ENCODE data around the gene NAA35.

Gene NAA35

DNA sequence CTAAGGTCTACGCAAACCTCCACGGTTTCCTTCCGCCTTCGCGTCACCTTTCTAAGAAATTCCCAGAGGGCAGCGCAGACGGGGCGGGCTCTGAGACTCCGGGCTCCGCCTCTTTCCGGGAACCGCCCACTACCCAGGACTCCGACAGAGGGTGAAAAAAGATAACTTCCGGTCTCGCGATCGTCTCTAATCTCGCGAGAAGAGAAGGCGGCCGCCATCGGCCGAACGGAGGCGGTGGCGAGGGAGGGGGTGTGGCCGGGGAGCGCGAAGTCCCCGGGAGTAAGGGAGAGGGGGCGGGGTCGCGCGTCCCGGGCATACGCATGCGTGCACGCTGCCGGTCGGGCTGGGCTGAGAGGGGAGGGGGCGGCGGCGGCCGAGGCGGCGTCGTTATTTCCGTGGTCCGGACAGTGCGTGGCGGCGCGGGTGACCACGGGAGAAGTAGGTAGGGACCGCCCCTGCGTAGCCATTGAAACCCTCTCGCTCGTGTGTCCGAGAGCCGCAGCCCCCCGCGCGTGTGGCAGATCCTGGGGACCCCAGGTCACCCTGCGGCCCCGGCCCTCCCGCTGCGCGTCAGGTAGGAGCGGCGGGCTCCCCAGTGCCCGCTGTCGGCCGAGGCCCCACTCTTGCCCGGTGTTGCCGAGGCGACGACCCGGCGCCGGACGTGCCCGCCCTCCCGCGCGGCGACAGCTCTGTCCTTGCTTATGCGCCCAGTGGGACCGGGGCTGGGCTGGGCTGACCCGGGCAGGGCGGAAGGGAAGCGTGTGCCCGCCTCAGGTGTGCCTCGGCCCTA, at the start of gene NAA35:
NAA35 (plus strand) TSS at position 315 of the 790 bp plus-strand sequence. CDS start 1,014 bp downstream, outside the sequence.
- TF ChIP-seq, protein P1, sequence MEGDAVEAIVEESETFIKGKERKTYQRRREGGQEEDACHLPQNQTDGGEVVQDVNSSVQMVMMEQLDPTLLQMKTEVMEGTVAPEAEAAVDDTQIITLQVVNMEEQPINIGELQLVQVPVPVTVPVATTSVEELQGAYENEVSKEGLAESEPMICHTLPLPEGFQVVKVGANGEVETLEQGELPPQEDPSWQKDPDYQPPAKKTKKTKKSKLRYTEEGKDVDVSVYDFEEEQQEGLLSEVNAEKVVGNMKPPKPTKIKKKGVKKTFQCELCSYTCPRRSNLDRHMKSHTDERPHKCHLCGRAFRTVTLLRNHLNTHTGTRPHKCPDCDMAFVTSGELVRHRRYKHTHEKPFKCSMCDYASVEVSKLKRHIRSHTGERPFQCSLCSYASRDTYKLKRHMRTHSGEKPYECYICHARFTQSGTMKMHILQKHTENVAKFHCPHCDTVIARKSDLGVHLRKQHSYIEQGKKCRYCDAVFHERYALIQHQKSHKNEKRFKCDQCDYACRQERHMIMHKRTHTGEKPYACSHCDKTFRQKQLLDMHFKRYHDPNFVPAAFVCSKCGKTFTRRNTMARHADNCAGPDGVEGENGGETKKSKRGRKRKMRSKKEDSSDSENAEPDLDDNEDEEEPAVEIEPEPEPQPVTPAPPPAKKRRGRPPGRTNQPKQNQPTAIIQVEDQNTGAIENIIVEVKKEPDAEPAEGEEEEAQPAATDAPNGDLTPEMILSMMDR (IDR thresholded peaks at IDR 0.05) = no peak

DNA sequence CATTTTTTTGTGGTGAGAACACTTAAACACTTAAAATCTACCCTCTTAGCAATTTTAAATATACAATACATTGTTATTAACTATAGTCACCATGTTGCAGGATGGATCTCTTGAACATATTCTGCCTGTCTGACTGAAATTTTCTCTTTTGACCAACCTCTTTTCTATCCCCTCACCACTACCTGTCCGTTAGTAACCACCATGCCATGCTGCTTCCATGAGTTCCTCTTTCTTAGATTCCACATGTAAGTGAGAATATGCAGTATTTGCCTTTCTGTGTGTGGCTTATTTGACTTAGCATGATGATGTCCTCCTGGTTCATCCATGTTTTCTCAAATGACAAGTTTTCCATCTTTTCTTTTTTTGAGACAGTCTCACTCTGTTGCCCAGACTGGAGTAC, 48.5 kb upstream of the NAA35 start:
- TF ChIP-seq, protein P1 (IDR thresholded peaks at IDR 0.05) = no peak

DNA sequence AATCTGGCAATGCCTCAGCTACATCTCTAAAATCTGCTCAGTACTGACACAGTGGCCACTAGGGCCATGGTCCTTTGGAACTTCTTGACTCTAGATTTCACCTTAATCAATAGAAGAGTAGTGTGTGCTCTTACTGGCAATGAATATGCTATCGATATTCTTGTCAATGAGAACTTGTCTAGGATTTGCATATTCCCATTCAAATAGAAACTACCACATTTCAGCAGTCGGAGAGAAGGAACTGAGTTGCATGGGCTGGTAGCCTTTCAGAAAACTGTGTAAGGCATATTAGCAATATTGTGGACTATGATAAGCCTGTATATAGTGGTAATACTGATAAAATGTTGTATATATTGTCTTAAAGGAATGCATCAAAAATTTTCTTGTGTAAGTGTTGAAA, 45.3 kb upstream of the NAA35 start:
- TF ChIP-seq, protein P1 (IDR thresholded peaks at IDR 0.05) = no peak

DNA sequence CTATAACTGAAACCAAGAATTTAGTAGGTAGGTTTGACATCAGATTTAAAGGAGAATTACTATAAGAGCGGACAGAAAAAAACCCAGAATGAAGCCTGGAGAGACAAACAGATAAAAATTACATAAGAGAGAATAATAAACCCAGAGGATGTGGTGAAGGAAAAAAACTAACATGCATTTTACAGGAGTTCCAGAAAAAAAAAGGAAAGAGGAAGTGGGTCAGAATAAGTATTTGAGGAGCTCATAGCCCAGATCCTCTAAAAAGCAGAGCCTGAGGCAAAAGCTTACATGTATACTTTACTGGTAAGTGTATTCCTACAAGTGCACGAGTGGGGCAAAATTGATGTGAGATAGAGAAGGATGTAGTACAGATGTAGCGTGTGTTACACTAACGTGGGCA, 43.1 kb upstream of the NAA35 start:
- TF ChIP-seq, protein P1 (IDR thresholded peaks at IDR 0.05) = no peak

GRCh38 chr9:85898332-85898731, 42.6 kb upstream of the NAA35 start:
- TF ChIP-seq, protein P1 (IDR thresholded peaks at IDR 0.05) = no peak

DNA sequence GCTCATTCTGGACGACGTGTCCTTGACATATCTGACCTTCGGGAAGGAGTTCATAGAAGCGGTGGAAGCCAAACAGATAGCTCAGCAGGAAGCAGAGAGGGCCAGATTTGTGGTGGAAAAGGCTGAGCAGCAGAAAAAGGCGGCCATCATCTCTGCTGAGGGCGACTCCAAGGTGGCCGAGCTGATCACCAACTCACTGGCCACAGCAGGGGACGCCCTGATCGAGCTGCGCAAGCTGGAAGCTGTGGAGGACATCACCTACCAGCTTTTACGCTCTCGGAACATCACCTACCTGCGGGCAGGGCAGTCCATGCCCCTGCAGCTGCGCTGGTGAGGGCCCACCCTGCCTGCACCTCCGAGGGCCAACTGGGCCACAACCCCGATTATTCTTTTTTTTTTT, 41.6 kb upstream of the NAA35 start:
- TF ChIP-seq, protein P1 (IDR thresholded peaks at IDR 0.05) = no peak

DNA sequence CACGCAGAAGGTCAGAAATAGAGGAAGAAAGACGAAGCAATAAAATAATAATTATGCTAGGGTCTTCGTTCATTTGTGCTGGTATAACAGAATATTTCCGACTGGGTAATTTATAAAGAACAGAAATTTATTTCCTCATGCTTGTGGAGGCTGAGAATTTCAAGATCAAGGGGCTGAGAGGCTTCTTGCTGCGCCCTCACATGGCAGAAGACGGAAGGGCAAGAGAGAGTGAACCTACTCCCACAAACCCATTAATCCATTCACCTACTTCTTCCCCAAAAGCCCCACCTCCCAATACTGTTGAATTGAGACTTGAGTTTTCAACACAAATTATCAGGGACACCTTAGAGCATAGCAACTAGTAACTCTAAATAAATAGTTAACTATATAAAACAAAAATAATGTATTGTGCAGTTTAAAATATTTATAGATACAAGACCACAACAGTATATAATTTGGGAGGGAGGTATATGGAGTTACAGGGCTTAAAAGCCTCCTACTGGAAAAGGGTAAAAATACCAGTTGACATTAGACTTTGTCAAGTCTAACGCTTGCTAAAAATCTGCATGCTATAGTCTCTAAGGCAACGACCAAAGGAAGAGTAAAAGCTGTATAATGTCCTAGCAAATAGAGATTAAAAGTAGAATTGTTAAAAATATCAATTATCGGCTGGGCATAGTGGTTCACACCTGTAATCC, 40.3 kb upstream of the NAA35 start:
- TF ChIP-seq, protein P1 (IDR thresholded peaks at IDR 0.05) = peak; percentile 68
